ENCODE data around the gene FRAS1.
"Not testable (repeated sequence)": the region's sequence is repeated elsewhere in the genome, so short reads cannot be mapped to it uniquely, and the experiment has no call there.

The FRAS1 gene, protein sequence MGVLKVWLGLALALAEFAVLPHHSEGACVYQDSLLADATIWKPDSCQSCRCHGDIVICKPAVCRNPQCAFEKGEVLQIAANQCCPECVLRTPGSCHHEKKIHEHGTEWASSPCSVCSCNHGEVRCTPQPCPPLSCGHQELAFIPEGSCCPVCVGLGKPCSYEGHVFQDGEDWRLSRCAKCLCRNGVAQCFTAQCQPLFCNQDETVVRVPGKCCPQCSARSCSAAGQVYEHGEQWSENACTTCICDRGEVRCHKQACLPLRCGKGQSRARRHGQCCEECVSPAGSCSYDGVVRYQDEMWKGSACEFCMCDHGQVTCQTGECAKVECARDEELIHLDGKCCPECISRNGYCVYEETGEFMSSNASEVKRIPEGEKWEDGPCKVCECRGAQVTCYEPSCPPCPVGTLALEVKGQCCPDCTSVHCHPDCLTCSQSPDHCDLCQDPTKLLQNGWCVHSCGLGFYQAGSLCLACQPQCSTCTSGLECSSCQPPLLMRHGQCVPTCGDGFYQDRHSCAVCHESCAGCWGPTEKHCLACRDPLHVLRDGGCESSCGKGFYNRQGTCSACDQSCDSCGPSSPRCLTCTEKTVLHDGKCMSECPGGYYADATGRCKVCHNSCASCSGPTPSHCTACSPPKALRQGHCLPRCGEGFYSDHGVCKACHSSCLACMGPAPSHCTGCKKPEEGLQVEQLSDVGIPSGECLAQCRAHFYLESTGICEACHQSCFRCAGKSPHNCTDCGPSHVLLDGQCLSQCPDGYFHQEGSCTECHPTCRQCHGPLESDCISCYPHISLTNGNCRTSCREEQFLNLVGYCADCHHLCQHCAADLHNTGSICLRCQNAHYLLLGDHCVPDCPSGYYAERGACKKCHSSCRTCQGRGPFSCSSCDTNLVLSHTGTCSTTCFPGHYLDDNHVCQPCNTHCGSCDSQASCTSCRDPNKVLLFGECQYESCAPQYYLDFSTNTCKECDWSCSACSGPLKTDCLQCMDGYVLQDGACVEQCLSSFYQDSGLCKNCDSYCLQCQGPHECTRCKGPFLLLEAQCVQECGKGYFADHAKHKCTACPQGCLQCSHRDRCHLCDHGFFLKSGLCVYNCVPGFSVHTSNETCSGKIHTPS (N-terminal part only)

DNA sequence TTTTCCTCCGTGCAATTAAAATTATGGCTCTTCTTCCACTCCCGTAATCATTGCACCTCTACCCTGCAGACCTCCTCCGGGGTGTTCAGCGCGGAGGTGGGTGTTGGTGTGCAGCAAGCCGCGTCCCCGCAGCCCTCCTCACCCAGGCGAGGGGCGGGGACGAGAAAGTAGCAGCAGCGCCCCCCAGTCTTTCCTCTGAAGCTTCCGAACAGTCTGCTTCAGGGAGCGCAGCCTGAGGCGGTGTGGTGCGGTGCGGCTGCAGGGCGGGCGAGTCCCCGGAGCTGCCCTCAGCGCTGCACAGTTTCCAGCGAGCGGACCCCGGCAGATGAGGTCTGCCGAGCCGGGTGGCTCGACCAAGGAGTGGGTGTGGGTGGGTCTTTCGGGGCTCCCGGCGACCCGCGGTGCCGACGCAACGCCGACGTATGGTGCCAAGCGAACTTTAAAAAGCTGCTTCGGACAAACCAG, at the start of gene FRAS1:
Gene FRAS1 (plus strand): TSS at position 189 of the 465 bp plus-strand sequence. CDS start 687 bp downstream, outside the sequence.
- in situ Hi-C loops (cut with HindIII; ENCODE audit: low sequenced_read_pairs), result no loop called here

DNA sequence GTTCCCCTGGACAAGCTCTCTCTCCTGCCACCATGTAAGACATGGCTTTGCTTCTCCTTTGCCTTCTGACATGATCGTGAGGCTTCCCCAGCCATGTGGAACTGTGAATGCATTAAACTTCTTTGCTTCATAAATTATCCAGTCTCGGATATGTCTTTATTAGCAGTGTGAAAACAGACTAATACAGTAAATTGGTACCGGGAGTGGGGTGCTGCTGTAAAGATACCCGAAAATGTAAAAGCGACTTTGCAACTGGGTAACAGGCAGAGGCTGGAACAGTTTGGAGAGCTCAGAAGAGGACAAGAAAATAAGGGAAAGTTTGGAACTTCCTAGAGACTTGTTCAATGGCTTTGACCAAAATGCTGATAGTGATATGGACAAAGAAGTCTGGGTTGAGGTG, 46.1 kb upstream of the FRAS1 start:
- in situ Hi-C loops (cut with HindIII; ENCODE audit: low sequenced_read_pairs), result not testable (repeated sequence)

DNA sequence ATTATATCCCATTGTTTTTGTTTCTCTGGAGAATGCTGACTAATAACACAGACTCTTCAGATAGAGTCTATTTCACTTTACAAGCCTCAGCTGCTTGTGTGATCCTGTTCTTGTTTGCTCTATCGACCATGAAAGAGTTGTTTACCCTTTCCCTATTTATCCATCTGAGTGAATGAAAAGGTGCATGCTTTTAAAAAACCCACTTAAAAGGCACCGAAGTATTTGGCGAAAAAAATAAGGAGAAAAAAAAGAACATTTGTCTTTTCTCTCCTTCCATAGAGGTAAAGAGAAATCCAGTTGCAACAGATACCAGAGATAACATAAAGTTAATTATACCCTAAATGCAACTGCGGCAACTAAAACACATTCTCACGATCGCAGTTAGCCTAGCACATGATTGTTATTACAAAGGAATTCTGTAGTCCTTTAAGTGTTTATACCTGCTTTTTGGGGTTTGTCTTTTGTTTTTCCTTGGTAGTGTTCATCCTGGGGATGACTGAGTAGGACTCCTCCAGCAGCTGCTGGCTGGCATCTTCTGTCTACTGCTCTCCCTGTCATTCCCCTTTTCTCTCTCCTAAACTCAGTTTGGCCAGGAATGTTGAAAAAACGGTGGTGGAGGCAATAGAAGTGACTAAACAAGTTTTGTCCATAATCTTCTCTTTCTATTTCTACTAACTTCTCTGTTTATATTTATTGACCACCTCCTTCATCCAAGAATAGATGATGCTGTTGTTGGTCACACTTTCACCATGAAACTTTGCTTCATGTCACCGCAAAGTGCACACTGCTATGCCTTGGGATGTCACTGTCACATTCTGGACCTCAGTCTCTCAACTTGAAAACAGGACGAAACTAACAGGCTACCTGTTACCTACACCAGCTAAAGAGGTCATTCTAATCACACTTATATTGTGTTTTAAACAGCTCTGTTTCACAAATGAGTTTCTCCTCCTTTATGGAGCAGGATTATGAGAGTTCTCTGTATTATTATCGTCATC, 41.9 kb upstream of the FRAS1 start:
- in situ Hi-C loops (cut with HindIII; ENCODE audit: low sequenced_read_pairs), result no loop called here

DNA sequence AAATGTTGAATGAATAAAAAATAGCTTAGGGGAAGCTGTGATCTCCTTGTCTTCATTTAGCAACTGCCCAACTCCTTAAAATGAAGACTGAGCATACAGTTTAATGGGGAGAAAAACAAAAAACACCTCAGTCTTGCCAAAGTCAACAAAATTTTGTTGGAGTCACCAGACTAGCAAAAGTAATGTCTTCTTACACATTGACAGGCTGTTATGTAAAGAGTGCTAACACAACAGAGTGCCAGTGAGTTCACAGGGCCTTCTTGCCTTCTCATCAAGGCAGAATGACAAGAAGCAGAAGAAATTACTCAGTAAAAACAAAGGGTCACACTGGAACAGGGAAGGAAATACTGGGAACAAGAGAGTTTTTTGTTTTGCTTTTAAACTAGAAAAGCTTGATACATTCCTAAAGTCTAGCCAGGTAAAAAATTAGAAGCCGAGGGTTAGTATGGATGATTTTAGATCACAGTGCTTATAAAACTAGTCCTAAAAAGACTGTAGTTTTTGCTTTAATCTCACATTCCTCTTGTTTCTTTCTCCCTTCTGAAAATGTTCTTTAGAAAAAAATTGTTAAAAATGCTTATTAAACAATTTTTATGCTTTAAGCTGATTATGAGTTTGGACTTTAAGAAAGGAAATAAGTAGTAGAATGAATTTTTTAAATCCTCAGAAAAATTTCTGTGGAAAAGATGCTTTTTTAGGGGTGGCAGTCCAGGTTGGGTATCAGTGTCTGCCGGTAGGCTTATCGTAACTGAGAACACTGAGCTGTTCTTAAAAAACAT, 38.7 kb upstream of the FRAS1 start:
- in situ Hi-C loops (cut with HindIII; ENCODE audit: low sequenced_read_pairs), result no loop called here

DNA sequence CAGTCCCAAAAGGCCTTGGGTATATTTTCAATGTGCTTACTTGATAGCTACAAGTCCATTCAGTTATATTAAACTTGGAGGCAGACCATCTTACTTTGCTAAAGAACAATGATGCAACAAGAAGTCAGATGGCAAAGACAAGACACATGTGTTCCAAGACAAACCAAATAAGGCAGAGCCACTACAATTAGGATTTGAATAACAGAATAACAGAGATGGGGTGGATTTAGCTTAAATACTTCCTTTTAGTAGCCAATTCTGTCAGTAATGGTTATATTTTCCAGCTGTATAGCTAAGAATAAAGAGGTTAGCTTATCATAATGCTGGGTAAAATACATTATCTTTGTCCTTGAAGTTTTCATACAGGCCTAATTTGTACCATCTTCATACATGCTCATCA, 37.7 kb upstream of the FRAS1 start:
- in situ Hi-C loops (cut with HindIII; ENCODE audit: low sequenced_read_pairs), result no loop called here

DNA sequence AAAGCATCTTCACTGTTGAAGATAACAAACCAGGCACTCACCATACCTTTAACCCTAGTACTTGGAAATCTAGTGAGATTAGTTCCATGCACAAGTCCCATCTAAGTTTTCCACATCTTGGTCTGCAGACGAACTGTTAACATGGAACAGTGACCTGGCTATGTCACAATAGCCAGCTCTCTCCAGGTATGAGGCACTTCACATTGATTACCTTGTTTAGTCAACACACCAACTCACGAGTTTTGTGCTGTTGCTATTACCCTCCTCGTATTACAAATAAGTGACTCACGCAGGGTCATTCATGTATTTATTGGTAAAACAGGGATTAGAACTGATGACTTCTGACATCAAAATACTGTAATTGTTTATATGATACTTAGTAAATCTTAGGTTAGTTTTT, 36.4 kb upstream of the FRAS1 start:
- in situ Hi-C loops (cut with HindIII; ENCODE audit: low sequenced_read_pairs), result no loop called here

DNA sequence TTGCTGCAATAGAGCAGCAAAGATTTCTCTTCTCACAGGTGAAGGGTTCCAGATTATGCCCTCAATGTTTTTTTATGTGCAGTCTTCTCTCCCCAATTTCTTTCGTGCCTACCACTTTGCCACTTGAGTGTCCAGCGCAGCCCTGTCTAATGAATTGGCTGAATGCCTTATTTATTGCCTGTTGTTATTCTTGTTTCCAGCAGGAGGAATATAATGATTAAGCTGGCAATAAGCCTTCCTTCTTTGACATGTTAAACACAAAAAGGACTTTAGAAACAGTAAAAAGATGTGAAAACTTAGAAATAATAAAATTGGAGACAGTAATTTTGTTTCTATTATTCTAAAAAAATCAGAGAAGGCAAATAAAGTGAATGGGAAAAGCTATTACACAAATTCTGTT, 34.6 kb upstream of the FRAS1 start:
- in situ Hi-C loops (cut with HindIII; ENCODE audit: low sequenced_read_pairs), result no loop called here

DNA sequence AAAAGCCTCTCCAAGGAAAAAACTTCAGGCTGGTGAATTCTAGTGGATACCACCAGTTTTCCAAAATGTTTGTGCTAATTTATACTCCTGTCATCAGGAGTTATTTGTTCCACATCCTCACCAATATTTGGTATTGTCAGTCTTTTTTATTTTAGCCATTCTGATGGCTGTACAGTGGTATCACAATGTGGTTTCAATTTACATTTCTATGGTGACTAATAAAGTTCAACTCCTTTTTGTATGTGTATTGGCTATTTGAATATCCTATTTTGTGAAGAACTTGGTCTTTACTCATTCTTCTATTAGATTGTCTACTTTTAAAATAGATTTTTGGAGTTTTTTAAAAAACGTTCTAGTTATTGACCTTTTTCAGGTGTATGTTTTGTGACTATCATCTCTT, 33.0 kb upstream of the FRAS1 start:
- in situ Hi-C loops (cut with HindIII; ENCODE audit: low sequenced_read_pairs), result no loop called here

DNA sequence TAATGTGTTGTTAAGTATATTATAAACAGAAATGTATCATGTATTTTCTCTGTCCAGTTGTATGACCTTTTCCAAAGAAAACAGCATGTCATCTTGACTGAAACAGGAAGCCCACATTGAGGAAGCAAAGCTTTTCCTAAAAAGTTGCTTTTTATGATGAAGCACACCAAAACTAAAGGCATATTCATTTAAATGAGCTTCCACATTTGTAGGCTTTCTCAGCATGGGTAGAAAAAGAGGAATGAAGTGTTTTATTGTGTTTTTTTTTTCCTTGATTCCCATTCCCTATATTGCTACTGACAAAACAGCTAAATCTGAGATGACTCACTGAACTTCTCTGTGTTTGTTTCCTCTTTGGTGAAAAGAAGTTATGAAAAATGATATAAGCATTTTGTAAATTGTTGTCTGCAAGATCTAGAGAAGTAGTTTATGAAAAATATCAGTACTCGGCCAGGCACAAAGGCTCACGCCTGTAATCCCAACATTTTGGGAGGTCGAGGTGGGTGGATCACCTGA, 32.5 kb upstream of the FRAS1 start:
- in situ Hi-C loops (cut with HindIII; ENCODE audit: low sequenced_read_pairs), result no loop called here

DNA sequence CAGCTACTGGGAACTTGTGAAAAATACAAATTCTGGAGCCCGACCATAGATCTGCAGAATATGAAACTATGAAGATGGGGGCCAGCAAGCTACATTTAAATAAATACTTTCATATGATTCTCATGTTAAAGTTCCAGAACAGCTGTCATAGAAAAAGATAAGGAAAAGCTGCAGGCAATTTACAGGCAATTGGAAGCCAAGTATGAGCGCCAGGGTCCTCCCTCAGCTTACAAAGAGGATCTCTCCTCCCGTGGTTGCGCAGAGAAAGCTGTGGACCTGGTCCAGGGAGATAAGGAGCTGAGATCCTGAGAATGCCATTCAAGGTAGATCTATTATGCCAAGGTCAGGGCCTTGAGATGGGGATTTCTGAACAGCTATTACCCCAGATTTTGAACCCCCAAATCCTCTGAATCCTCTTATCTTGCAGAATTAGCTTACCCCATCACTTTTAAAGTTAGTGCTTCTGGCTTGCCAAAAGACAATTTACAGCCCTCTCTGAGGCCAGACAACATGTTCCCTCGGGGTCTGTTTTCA, 25.6 kb upstream of the FRAS1 start:
- in situ Hi-C loops (cut with HindIII; ENCODE audit: low sequenced_read_pairs), result no loop called here

DNA sequence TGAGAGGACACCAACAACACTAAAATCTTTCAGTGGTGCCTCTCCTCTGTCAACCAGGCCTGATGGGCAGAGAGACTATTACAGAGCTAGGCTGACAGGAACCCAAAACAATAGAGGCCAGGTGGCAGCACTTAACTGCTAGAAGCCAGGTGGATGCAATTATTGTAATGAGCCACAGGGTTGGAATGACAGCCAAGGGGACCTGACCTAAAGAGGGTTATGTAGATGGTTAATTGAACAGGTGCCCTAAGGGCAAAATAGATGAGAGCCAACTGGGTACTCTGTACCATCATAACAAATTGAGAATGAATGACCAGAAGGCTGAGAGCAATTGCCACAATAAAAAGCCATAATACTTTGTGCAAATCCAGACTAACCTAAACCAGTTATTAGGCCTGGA, 24.7 kb upstream of the FRAS1 start:
- in situ Hi-C loops (cut with HindIII; ENCODE audit: low sequenced_read_pairs), result no loop called here

DNA sequence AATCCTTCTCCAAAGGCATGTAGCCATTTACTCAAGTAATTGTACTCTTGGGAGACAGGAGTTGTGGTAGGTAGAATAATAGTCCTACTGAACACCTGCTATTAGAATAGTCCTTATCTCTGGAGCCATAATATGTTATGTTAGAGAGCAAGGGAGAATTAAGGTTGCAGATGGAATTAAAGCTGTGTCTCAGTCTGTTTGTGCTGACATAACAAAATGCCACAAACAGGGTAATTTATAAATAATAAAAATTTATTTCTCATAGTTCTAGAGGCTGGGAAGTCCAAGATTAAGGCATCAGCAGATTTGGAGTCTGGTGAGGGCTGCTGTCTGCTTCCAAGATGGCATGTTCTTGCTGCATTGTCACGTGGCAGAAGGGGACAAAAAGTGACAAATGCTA, 24.2 kb upstream of the FRAS1 start:
- in situ Hi-C loops (cut with HindIII; ENCODE audit: low sequenced_read_pairs), result no loop called here

DNA sequence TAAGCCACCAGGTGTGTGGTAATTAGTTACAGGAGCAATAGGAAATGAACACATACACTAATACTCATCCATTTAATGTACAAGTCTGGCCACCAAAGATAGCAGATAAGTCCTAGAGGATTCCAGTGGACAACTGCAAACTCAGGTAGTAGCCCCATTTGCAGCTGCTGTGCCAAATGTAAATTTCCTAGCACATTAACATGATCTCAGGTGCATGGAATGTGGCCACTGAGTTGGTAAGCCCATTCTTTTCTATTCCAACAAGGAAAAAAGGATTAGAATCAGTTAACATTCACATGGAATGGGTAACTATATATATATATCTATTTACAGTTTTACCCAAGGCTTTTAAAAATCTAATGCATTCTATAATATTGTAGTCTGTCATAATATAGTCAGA, 23.3 kb upstream of the FRAS1 start:
- in situ Hi-C loops (cut with HindIII; ENCODE audit: low sequenced_read_pairs), result no loop called here

DNA sequence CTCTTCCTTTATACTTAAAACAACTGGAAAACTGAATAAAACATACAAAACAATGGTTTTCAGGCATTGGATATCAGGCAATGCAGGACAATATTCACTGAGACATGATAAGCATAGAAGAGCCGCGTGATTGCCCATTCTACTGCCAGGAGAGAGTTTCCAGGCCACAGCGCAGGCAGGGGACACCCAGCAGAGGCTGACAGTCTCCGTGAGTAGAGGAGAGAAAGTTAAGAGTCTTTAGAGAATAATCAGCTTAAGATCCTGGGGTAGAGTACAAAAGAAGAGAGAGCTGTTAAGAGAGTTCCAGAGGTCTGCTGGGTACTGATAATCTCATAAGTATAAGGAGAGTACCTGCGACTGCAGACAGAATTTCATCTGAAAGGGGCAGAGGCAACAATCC, 18.4 kb upstream of the FRAS1 start:
- in situ Hi-C loops (cut with HindIII; ENCODE audit: low sequenced_read_pairs), result no loop called here

DNA sequence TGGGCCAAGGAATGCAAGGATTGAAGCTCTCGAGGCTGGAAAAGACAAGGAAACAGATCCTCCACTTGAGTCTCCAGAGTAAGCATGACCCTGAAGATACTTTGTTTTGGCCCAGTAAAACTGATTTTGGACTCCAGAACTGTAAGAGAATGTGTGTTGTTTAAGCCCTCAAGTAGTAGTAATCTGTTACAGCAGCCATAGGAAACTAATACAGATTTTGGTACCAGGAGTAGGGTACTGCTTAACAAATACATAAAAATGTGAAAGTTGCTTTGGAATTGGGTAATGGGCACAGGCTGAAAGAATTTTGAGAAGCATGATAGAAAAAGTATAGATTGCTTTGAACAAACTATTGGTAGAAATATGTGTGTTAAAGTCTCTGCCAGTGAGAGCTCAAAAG, 17.4 kb upstream of the FRAS1 start:
- in situ Hi-C loops (cut with HindIII; ENCODE audit: low sequenced_read_pairs), result no loop called here

DNA sequence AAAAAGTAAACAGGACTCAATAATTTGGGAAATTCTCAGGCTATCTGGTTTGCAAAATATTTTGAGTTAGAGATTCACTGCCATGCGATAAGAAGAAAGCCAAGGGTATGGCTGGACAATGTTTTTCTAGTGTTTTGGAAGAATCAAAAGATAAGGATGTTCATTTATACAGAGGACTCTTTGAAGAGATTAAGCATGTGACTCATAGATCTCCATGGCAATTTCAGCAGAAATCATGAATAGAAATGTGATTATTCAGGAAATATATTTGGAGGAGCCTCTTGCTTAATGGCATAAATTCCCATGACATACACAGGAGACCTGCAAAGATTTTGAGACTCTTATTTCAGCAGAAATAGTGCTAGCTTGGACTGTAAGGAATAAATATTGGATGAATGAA, 16.7 kb upstream of the FRAS1 start:
- in situ Hi-C loops (cut with HindIII; ENCODE audit: low sequenced_read_pairs), result no loop called here

DNA sequence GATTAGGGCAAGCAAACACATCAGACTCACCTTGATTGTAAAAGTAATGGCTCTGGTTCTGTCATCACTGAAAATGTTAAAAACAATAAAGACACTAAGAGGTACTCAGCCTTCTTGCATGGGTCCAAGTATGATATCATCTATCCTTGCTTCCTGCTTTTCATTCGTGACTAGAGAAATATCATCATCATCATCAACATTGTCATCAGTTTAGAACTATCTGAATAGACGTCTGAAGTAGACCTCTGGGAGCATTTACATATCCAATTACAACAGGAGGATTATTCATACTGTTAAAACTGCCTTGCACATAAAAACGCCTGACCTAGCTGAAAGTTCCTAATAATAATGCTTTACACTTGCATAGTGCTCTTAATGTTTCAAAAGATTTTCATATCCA, 9.8 kb upstream of the FRAS1 start:
- in situ Hi-C loops (cut with HindIII; ENCODE audit: low sequenced_read_pairs), result loop anchor here (5.0 kb wide), 1 partner anchor 50 kb away; no protein-coding TSS in a partner anchor

DNA sequence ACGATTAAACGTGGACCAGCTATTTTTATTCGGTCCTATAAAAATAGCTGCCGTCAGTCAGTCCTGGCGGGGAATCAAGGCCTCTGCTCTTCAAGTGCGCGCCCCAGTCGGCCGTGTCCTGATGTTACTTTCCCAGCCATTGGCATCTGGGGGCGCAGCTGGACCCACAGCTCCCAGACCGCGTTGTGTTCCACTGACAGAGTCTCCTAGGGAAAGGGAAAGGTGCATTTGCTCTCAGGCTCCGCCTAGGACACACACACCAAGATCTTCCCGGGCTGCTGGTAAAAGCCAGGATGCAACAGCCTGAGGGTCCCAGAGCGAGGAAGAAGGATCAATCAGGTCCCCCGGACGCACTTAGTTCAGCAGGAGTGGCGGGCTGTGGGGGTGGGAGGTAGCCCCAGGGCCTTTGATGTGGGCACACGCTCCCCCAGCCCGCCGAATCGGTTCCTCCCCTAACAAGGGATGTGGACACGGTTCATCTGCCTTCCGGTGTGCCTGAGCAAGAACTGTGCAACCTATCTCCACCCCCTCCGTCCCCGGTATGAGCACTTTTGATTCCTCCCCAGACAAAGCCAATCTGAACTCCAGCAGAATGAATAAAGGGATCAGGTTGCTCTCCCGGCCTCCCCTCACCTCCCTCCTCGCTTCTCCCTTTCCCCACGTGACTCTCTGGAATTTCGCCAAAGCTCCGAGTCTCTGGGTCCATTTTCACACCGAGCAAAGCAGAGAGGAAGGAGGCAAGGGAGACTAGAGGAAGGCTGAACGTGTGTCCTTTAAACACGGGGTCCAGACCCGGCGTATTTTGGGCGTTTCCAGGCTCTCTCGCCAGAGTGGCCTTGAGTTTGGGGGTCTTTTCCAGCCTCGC, 626 bp upstream of the FRAS1 start:
- in situ Hi-C loops (cut with HindIII; ENCODE audit: low sequenced_read_pairs), result no loop called here

Data from DLD1 (cell line).